GM19238 (cell line): Measurements from ENCODE around the gene APOBEC3F.
"Not testable (repeated sequence)": the region's sequence is repeated elsewhere in the genome, so short reads cannot be mapped to it uniquely, and the experiment has no call there.

ENCODE experiments used
- DNase-seq: peaks from one replicate; pipeline ENCODE4 v3.0.0; 2011; ENCODE audit warnings: low spot score; ENCODE audit not compliant: insufficient read length

APOBEC3F gene

DNA sequence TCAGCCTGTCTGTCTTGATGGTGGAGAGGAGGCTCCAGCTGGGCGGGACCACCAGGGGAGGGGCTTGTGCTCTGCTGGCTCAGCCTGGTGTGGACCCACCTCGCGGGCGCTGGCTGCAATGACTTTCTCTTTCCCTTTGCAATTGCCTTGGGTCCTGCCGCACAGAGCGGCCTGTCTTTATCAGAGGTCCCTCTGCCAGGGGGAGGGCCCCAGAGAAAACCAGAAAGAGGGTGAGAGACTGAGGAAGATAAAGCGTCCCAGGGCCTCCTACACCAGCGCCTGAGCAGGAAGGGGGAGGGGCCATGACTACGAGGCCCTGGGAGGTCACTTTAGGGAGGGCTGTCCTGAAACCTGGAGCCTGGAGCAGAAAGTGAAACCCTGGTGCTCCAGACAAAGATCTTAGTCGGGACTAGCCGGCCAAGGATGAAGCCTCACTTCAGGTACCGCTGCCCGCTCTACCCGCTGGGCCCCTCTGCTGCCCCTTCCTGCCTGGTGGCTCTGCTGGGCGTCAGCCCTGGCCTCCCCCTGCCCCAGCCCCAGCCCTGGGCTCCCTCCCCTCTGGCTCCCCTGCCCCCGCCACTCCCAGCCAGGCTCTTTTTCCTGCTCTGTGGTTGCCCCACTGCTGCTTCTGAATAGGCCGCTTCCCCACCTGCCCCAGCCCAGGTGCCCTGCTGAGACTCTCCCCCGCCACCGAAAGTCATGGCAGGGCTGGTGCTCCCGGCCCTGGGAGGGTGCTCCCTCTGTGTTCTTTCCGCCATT lies at the start of gene APOBEC3F:
Gene APOBEC3F (plus strand): TSS at position 327 of the 759 bp plus-strand sequence. CDS start 97 bp downstream, at position 424.
- peak; percentile 29 for DNase-seq

DNA sequence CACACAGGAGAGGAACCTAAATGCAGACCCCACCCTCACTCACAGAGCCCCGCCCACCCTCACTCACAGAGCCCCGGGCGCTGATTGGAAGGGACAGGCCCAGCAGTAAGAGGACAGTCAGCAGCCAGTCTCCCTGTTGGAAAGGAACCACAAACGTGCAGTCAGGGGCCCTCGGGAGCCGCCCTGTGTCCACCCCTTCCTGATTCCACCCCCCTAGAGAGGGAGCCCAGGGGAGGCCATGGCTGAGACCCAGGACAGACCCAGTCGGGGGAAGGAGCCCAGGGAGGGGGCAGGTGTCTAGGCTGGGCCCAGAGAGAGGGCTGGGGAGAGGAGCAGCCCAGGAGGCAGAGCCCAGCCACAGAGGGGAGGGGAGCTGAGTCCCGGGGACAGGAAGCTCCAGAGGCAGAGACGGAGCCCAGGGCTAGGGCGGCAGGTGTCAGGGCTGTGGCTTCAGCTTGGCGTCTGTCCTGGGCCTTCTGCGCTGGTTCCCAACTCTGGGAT lies 47.7 kb upstream of the APOBEC3F start:
- DNase-seq = not testable (repeated sequence)

DNA sequence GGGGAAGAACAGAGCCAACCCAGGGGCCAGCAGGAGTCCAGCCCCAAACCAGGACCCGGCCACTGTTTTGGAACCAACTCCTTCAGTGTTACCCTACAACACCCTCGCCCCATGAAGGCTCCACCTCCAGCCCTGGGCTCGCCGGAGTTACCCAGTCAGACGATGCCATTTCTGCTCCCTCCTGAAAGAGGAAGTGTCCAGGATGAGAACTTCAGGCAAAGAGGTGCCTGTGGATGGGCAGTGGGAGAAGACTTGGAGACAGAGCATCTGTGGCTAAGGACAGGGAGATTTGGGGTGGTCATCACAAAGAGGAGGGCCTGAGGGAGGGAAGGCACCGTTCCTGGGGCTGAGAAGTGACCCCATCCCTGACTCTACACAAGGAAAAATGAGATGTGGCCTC lies 44.6 kb upstream of the APOBEC3F start:
- no peak for DNase-seq

DNA sequence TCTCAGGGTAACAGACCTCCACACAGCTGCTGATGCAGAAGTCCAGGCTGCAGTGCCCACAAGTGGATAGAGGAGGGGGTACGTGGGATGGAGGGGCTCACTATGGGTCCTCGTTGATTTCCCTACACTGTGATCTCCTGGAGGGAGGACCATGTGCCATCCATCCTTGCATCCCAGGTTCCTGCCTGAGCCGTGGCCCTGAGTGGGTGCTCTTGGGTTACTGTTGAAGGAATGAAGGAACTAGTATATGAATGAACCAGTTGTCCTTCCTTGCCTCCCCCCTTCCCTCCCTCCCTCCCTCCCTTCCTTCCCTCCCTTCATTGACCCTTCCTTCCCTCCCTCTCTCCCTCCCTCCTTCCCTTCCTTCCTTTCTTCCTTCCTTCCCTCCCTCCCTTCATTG lies 43.1 kb upstream of the APOBEC3F start:
- no peak for DNase-seq

DNA sequence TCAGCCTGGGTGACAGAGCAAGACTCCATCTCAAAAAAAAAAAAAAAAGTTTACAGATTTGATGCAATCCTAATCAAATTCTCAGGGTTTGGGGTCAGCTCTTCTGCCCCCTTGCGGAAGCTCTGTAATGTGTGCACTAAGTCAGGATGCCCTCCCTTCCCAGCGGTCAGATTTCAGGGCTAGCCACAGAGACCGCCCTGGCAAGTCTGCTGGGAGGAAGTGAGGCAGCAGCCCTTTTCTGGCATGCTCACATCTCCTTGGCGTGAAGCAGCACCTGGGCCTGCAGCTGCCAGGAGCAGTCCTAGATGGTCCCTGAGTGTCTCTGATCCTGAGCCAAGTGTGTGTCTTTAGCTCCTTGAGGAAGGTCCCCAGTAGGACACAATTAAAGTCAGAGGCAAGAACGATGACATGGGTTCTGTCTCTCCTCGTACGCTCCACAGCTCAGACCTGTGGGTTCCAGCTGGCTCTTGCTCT lies 37.5 kb upstream of the APOBEC3F start:
- peak; percentile 71 for DNase-seq

DNA sequence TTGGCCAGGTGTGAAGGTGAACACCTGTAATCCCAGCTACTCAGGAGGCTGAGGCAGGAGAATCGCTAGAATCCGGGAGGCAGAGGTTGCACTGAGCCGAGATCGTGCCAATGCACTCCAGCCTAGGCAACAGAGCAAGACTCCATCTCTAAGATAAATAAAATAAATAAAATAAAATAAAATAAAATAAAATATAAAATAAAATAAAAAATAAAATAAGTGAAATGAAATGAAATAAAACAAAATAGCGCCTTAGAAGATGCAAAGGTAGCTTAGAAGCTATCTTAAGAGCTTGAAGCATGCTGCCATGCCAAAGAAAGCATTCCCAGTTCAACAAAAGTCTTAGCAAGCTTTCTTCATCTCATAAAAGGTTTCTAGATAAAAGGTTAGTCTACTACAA lies 33.5 kb upstream of the APOBEC3F start:
- DNase-seq = no peak

DNA sequence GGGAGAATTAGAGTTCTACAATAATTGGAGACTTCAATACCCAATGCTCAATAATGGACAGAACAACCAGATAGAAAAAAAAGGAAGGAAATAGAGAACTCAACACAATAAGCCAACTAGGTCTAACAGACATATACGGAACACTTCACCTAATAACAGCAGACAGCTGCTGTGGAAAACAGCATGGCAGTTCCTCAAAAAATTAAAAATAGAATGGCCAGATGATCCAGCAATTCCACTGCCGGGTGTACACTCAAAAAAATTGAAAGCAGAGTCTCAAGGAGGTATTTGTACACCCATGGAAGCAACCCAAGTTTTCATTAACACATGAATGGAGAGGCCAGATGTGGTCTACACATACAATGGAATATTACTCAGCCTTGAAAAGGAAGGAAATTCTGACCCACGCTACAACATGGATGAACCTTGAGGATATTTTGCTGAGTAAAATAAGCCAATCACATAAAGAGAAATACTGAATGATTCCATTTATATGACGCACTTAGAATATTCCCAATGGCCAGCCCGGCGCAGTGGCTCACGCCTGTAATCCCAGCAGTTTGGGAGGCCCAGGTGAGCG lies 32.3 kb upstream of the APOBEC3F start:
- not testable (repeated sequence) for DNase-seq

DNA sequence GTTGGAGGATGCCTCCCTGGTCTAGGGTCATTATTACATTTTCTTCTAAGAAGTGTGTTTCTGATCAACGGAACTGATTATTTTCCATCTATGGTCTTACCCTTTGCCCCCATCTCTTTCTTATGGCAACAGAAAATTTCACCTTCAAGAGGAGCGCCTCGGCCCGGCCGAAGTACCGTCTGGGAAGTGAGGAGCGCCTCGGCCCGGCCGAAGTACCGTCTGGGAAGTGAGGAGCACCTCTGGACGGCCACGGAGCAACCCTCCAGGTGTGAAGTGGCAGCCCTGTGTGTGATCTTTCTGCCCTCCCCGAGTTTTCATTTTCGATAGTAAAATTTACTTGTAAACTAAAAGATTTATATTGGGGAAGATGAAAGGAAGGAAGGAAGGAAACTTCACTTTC lies 29.7 kb upstream of the APOBEC3F start:
- no peak for DNase-seq

DNA sequence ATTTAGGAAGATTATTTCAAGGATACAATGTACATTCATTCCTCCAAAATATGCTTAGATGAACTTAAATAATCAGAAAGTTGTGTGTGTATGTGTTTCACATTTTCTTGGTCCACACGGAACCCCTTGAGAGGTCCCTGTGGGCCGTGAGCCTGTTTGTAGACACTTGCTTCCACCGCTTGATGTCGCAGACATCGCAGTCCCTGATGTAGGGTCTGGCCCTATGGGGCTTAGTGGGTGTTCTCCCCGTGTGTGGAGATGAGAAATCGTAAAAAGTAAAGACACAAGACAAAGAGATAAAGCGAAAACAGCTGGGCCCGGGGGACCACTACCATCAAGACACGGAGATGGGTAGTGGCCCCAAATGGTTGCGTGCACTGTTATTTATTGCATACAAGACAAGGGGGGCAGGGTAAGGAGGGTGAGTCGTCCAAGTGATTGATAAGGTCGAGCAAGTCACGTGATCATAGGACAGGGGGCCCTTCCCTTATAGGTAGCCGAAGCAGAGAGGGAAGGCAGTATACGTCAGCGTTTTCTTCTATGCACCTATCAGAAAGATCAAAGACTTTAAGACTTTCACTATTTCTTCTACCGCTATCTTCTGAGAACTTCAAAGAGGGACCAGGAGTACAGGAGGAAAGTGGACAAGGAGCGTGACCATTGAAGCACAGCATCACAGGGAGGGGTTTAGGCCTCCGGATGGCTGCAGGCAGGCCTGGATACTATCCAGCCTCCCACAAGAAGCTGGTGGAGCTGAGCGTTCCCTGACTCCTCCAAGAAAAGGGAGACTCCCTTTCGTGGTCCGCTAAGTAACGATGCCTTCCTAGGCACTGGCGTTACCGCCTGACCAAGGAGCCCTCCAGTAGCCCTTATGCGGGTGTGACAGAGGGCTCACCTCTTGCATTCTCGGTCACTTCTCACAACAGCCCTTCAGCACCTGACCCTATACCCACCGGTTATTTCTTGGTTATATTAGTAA lies 27.8 kb upstream of the APOBEC3F start:
- no peak for DNase-seq

DNA sequence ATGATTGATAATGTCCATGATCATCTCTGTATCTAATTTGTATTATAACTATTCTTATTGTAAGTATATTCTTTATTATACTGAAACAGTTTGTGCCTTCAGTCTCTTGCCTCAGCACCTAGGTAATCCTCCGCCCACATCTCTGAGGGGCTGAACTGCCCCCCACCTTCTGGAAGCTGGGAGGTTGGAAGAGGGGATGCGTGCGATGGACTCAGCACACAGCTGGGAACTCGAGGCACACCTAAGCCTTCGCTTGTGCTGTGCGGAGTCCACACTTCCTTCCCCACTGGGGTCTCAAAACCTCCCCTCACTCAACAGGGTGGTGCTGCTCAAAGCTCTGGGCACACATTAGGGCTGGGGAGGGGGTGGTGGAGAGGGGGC lies 27.1 kb upstream of the APOBEC3F start:
- DNase-seq = not testable (repeated sequence)

DNA sequence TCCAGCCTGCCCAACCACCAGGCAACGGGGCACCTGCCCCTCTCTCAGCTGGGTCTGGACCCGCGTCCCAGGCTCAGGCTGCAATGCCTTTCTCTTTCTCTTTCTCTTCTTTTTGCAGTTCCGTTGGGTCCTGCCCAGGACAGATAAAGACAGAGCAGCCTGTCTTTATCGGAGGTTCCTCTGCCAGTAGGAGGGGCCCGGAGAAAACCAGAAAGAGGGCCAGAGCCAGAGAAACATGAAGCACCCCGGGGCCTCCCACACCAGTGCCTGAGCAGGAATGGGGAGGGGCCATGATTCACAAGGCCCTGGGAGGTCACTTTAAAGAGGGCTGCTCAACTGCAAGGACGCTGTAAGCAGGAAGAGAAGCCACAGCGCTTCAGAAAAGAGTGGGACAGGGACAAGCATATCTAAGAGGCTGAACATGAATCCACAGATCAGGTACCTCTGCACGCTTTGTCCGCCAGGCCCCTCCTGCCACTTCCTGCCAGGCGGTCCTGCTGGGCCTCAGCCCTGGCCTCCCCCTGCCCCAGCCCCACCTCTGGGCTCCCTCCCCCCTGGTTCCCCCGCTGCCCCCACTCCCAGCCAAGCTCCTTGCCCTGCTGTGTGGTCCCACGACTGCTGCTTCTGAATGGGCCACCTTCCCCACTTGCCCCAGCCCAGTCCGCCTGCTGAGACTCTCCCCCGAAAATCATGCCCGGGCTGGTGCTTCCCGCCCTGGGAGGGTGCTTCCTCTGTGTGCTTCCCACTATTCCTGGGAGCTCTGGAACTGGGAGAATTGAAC lies 26.5 kb upstream of the APOBEC3F start, which contains the start of gene APOBEC3C:
Gene APOBEC3C (plus strand): TSS at position 316 of the 781 bp plus-strand sequence. CDS start 106 bp downstream, at position 422.
- peak; percentile 81 for DNase-seq

DNA sequence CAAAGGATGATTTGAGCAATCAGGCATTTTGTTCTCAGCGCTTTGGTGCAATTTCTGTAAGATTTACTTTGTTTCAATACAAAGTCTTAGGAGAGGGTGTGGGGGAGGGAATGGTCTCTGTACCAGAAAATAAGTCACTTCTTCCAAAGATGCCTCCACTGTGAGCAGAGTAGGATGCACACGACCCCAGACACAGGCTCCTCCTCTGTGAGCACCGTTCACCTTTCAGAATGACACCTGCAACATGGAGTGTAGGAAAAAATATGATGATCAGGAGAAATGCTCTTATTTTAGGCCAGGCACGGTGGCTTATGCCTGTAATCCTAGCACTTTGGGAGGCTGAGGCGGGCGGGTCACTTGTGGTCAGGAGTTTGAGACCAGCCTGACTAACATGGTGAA lies 25.9 kb upstream of the APOBEC3F start:
- not testable (repeated sequence) for DNase-seq

DNA sequence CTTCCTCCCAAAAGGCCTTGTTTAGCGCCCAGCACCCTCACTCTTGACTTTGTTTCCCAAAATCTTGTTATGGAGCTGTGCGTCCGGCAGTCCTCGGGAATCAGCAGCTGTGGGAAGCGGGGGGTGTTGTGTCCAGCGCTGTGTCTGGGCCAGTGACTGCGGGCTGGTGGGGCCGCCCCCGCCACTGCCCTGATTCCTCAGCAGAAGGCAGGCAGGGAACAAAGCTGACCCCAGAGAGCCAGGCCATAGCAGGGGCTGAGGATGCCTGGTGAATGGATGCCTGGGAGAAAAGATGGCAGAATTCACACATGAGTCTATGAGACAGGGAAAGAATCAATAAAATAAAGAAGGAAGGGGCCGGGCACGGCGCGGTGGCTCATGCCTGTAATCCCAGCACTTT lies 24.1 kb upstream of the APOBEC3F start:
- no peak for DNase-seq

DNA sequence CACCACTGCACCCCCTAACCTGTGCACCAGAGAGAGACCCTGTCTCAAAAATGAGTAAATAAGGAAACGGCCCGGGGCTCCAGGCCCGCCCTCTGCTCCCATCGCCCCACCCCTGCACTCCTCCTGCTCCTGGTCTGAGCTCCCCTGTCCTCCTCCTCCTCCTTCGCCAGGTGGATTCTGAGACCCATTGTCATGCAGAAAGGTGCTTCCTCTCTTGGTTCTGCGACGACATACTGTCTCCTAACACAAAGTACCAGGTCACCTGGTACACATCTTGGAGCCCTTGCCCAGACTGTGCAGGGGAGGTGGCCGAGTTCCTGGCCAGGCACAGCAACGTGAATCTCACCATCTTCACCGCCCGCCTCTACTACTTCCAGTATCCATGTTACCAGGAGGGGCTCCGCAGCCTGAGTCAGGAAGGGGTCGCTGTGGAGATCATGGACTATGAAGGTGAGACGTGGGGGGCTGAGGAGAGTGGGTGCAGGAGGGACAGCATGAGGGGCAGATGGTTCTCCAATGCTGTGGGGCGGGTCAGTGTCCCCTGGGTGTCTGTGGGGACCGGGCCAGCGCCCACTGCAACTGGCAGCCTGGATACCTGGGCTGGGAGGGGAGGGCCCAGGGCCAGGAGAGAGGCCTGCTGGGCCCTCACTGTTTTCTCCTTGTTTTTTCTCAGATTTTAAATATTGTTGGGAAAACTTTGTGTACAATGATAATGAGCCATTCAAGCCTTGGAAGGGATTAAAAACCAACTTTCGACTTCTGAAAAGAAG lies 22.9 kb upstream of the APOBEC3F start:
- no peak for DNase-seq

DNA sequence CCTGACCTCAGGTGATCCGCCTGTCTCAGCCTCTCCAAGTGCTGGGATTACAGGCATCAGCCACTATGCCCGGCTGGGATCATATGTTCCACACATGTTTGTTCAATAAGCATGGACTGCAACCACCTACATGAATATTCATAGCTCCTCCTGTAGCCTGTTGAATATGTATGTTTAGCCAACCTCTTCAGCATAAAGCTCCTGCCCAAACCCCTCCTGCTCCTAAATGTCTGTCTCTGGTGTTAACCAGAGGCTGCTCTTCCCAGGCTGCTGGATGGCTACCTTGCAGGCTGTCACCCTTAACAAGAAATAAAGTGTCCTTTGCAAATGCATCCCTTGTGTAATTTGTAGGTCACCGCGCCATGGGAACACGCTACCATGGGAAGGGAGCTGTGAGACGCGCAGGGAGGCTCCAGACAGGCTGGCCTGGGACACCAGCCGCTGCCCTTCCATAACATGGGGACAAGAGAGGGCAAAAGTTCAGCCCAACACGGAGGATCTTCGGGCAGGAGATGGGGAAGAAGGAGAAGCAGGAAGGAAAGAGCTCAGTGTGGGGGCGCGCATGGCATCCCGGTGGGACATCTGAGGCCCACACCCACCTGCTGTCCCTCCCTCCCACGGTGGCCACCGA lies 20.5 kb upstream of the APOBEC3F start:
- not testable (repeated sequence) for DNase-seq

DNA sequence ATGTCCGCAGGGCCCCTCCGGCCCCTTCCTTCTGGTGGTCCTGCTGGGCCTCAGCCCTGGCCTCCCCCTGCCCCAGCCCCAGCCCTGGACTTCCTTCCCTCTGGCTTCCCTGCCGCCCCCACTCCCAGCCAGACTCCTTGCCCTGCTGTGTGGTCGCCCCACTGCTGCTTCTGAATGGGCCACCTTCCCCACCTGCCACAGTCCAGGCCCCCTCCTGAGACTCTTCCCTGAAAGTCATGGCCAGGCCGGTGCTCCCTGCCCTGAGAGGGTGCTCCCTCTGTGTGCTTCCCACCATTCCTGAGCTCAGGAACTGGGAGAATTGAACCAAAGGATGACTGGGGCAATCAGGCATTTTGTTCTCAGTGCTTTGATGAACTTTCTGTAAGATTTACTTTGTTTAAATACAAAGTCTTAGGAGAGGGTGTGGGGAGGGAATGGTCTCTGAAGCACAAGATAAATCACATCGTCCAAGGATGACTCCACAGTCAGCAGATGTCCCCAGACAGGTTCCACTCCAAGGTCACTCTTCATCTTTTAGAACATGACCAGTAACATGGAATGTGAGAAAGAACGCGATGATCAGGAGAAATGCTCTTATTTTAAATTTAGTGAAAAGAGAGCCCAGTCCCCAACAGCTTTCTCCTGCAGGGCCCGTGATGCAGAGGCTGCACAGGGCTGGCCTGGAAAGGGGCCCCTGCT lies 19.0 kb upstream of the APOBEC3F start:
- DNase-seq = no peak

DNA sequence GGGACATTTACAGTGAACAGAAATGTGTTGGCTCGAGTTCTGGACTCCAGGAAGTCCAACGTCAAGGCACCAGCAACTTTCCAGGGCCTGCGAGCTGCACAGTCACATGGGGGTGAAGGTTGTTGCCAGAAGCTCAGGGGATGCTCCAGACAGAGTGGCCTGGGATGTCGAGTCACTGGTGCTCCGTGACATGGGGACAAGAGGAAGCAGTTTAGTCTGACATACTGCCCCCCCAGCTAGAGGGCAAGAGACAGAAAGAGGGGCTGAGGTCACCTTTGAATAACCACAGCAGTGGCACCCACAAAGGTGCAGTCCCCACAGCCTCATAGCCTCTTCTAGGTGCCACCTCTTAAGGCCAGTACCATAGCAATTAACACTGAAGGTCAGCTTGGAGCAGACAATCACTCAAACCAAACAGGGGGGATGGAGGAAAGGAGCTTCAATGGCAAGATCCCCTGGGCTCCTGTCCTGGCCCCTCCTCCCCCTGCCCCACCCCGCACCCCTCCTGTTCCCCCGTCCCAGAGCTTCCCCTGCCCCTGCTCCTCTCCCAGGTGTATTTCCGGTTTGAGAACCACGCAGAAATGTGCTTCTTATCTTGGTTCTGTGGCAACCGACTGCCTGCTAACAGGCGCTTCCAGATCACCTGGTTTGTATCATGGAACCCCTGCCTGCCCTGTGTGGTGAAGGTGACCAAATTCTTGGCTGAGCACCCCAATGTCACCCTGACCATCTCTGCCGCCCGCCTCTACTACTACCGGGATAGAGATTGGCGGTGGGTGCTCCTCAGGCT lies 15.9 kb upstream of the APOBEC3F start:
- no peak for DNase-seq
